ENCODE measurements around the gene SEMA5B. TPM values are rescaled to one million over a fixed set of nuclear protein-coding genes. Genes with fewer than 3 reads are reported as not detected.

The SEMA5B gene
- total RNA-seq, 1 donor from 2014 or later, result 61.1 TPM

DNA sequence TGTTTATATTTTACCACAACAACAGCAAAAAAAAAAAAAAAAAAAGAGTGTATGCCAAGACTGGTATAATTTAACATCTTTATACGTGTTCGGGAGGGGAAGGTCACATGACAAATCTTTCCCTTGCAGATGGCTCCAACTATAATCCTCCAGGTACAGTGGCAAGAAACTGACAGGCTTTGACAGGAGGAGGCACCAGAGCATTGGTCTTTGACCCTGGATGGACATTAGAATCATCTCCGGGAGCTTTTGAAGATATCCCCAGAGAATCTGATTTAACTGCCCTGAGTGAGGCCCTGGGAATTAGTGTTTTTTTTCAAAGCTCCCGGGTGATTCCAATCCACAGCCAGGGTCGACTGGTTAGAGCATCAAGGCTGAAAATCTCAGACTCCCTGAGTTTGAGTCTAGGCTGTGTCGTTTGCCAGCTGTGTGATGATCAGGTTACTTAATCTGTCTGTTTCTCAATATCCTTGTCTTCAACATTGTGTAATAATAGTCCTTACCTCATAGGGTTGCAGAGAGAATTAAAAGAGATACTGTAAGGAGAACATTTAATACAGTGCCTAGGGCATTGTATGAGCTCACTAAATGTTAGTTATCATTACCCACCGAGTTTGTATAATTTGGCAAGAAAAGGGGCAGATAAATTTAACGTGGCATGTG lies 8.9 kb upstream of the SEMA5B start:
- no peak overlapping the region for H3K4me3 Mint-ChIP-seq (ENCODE audit: unreplicated experiment)
- DNase-seq, result no peak
- H3K9me3 Mint-ChIP-seq (ENCODE audit: unreplicated experiment), result peaks cover 6% of the 10 kb centered on the region
- H3K36me3 Mint-ChIP-seq (ENCODE audit: unreplicated experiment), result no peaks in the 10 kb centered on the region
- H3K27ac Mint-ChIP-seq (ENCODE audit: unreplicated experiment), result no peak overlapping the region
- H3K27me3 Mint-ChIP-seq (ENCODE audit: unreplicated experiment), result no peaks in the 10 kb centered on the region
- TF ChIP-seq, protein P1, sequence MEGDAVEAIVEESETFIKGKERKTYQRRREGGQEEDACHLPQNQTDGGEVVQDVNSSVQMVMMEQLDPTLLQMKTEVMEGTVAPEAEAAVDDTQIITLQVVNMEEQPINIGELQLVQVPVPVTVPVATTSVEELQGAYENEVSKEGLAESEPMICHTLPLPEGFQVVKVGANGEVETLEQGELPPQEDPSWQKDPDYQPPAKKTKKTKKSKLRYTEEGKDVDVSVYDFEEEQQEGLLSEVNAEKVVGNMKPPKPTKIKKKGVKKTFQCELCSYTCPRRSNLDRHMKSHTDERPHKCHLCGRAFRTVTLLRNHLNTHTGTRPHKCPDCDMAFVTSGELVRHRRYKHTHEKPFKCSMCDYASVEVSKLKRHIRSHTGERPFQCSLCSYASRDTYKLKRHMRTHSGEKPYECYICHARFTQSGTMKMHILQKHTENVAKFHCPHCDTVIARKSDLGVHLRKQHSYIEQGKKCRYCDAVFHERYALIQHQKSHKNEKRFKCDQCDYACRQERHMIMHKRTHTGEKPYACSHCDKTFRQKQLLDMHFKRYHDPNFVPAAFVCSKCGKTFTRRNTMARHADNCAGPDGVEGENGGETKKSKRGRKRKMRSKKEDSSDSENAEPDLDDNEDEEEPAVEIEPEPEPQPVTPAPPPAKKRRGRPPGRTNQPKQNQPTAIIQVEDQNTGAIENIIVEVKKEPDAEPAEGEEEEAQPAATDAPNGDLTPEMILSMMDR (IDR thresholded peaks at IDR 0.05; ENCODE audit: partially characterized antibody, unreplicated experiment), result no peak
- H3K4me1 Mint-ChIP-seq (ENCODE audit: low read depth, unreplicated experiment), result peaks cover 16% of the 10 kb centered on the region

DNA sequence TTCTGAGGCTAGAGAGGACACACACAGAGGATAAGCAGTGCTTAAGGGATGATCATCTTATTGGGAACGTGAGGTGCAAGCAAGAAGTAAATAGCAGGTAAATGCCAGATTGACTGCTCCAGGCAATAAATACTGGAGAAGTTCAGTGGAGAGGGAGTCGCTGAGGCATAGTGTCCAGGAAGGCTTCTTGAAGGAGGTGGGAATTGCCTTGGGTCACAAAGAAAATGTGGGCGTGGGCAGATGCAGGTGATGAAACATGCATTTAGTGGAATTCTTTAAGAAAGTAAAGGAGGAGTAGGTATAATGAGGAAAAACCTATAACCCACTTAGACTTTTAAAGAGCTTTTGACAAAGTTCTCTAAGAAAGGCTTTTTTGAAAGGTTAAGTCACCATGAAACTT lies 7.4 kb upstream of the SEMA5B start:
- DNase-seq, result no peak
- H3K4me1 Mint-ChIP-seq (ENCODE audit: low read depth, unreplicated experiment), result peaks cover 16% of the 10 kb centered on the region
- H3K36me3 Mint-ChIP-seq (ENCODE audit: unreplicated experiment), result no peaks in the 10 kb centered on the region
- no peak overlapping the region for H3K4me3 Mint-ChIP-seq (ENCODE audit: unreplicated experiment)
- no peaks in the 10 kb centered on the region for H3K27me3 Mint-ChIP-seq (ENCODE audit: unreplicated experiment)
- H3K27ac Mint-ChIP-seq (ENCODE audit: unreplicated experiment), result no peak overlapping the region
- peaks cover 6% of the 10 kb centered on the region for H3K9me3 Mint-ChIP-seq (ENCODE audit: unreplicated experiment)
- TF ChIP-seq, protein P1 (IDR thresholded peaks at IDR 0.05; ENCODE audit: partially characterized antibody, unreplicated experiment), result no peak

DNA sequence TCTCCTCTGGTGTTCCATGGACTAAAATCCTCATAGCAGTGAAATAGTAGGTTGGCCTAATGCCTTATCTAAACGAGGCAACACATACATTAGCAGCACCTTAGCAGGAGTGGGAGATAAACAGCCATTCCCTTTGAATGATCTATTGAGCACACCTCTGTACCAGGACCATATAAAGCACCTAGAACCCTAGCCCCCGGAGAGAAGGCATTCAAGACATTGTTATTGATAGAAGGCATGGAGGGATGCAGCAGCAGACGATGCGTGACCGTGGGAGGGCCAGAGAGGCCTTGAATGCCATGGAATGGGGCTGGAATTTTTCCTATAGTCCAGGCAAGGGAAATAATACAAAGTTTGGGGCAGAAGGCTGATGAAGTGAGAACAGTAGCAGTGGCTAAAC lies 6.6 kb upstream of the SEMA5B start:
- no peaks in the 10 kb centered on the region for H3K27me3 Mint-ChIP-seq (ENCODE audit: unreplicated experiment)
- DNase-seq, result no peak
- peaks cover 6% of the 10 kb centered on the region for H3K9me3 Mint-ChIP-seq (ENCODE audit: unreplicated experiment)
- H3K27ac Mint-ChIP-seq (ENCODE audit: unreplicated experiment), result no peak overlapping the region
- H3K36me3 Mint-ChIP-seq (ENCODE audit: unreplicated experiment), result no peaks in the 10 kb centered on the region
- TF ChIP-seq, protein P1 (IDR thresholded peaks at IDR 0.05; ENCODE audit: partially characterized antibody, unreplicated experiment), result no peak
- H3K4me1 Mint-ChIP-seq (ENCODE audit: low read depth, unreplicated experiment), result peaks cover 16% of the 10 kb centered on the region
- H3K4me3 Mint-ChIP-seq (ENCODE audit: unreplicated experiment), result no peak overlapping the region

DNA sequence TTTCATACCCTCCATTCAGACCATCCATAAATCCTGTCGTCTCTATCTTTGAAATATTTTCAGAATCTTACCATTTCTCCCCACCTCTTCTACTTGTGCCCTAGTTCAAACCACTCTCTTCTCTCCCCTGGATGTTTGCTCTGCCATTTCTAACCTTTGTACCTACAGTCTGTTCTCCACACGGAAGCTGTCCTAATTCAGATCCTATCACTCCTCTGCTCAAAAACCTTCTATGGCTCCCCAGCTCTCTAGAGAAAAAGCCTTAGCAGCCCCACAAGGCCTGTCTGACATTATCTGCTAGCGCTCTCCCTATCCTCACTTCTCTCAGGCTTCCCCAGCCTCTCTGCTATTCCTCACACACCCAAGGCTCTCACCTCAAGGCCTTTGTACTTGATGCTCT lies 4.5 kb upstream of the SEMA5B start:
- Mint-ChIP-seq H3K36me3 (ENCODE audit: unreplicated experiment) (no peaks in the 10 kb centered on the region), H3K4me3 (ENCODE audit: unreplicated experiment) (no peak overlapping the region), H3K4me1 (ENCODE audit: low read depth, unreplicated experiment) (peaks cover 10% of the 10 kb centered on the region), H3K27ac (ENCODE audit: unreplicated experiment) (no peak overlapping the region), H3K27me3 (ENCODE audit: unreplicated experiment) (peaks cover 2% of the 10 kb centered on the region), H3K9me3 (ENCODE audit: unreplicated experiment) (peaks cover 7% of the 10 kb centered on the region)
- DNase-seq, result no peak
- TF ChIP-seq, protein P1 (IDR thresholded peaks at IDR 0.05; ENCODE audit: partially characterized antibody, unreplicated experiment), result no peak

DNA sequence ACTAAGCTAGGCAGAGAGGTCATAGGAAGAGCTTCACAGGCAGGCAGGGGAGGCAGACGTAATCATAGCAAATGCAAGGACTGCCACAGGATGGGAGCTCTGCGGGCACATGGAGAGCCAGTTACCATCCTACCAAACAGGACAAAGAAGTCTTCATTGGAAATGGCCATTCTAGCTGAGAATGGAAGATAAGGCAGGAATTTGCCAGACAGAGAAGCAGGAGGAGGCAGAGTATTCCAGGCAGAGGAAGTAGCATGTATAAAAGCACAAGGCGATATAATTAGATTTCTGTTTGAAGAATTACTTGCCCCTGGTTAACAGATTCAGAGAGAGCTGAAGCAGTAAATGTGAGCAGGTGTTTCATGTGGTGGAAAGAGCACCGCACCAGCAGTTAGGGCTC lies 3.5 kb upstream of the SEMA5B start:
- Mint-ChIP-seq H3K9me3 (ENCODE audit: unreplicated experiment) (peaks cover 9% of the 10 kb centered on the region), H3K36me3 (ENCODE audit: unreplicated experiment) (no peaks in the 10 kb centered on the region), H3K27me3 (ENCODE audit: unreplicated experiment) (peaks cover 2% of the 10 kb centered on the region), H3K4me3 (ENCODE audit: unreplicated experiment) (no peak overlapping the region), H3K27ac (ENCODE audit: unreplicated experiment) (no peak overlapping the region), H3K4me1 (ENCODE audit: low read depth, unreplicated experiment) (peaks cover 3% of the 10 kb centered on the region)
- DNase-seq, result no peak
- TF ChIP-seq, protein P1 (IDR thresholded peaks at IDR 0.05; ENCODE audit: partially characterized antibody, unreplicated experiment), result no peak

All from glutamatergic neuron (in vitro differentiated cells).